ENCODE data around the gene NUAK1. TPM values are rescaled to one million over a fixed set of nuclear protein-coding genes. Genes with fewer than 3 reads are reported as not detected.

The NUAK1 gene
- total RNA-seq, 1 experiment from 2014 or later: 10.1 TPM

DNA sequence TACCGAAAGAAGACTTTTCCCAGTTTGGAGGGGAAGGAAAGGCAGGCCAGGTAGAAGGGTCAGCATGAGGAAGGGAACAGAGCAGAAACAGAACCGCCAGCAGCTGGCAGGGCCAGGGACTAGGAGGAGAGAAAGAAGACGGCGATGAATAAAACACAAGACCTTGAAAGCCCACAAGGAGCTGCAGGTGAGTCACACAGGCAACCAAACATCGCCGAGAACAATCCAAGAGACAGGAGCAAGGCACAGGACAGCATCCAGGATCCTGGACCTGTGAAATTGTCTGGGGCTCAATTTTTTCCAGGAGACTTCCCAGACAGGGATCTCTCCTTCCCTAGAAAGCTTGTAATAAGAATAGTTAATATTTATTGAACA lies 47.3 kb downstream of the NUAK1 start:
- Histone ChIP-seq H3K18ac (ENCODE audit: insufficient read length, low read depth, low read length) (no peak overlapping the region), H3K27me3 (ENCODE audit: insufficient read depth, low read length) (no peaks in the 10 kb centered on the region), H2AK5ac (ENCODE audit: insufficient read length, low read length) (no peak overlapping the region), H2AFZ (ENCODE audit: low read length) (no peak overlapping the region), H3K4me1 (ENCODE audit: insufficient read depth, low read length) (no peaks in the 10 kb centered on the region), H2BK5ac (ENCODE audit: insufficient read length, low read length) (no peak overlapping the region), H3K27ac (ENCODE audit: insufficient read length, low read depth, low read length) (no peak overlapping the region), H3K56ac (ENCODE audit: insufficient read length, low read depth, low read length) (no peak overlapping the region), H2BK120ac (ENCODE audit: low read depth, low read length, poor library complexity, severe bottlenecking) (no peak overlapping the region), H4K8ac (replicated peaks; ENCODE audit: insufficient read length, low read depth, low read length) (no peak overlapping the region), H3K9me3 (ENCODE audit: control insufficient read depth, low read depth, low read length) (no peaks in the 10 kb centered on the region), H3K4me2 (ENCODE audit: insufficient read depth, insufficient read length, low read length) (no peak overlapping the region), H3K23ac (ENCODE audit: insufficient read length, low read depth, low read length) (no peak overlapping the region), H4K91ac (ENCODE audit: insufficient read length, low read depth, low read length) (no peak overlapping the region), H3T11ph (ENCODE audit: low read length) (no peak overlapping the region), H3K79me2 (ENCODE audit: insufficient read depth, low read length) (no peaks in the 10 kb centered on the region), H3K14ac (ENCODE audit: insufficient read depth, low read length) (no peak overlapping the region), H3K4ac (ENCODE audit: low read depth, low read length) (no peak overlapping the region), H3K9ac (ENCODE audit: extremely low read depth, insufficient read length, low read length) (no peak overlapping the region), H3K23me2 (ENCODE audit: insufficient read length, low read depth, low read length, poor library complexity, severe bottlenecking) (no peaks in the 10 kb centered on the region), H2BK20ac (ENCODE audit: low read depth, low read length, poor library complexity, severe bottlenecking) (no peak overlapping the region), H2BK12ac (ENCODE audit: insufficient read length, low read depth, low read length) (no peak overlapping the region), H4K5ac (ENCODE audit: insufficient read length, low read depth, low read length) (no peak overlapping the region), H3K79me1 (ENCODE audit: insufficient read depth, low read depth, low read length, poor library complexity, severe bottlenecking) (no peaks in the 10 kb centered on the region), H4K20me1 (ENCODE audit: control insufficient read depth, insufficient read depth, insufficient read length) (no peaks in the 10 kb centered on the region), H2BK15ac (ENCODE audit: low read depth, low read length) (no peak overlapping the region)
- no peak for DNase-seq
- peak overlapping the region in 2 of 3 experiments; percentile 5 to 42; a peak in 3 of 7 replicates for H3K27ac Mint-ChIP-seq
- no peak overlapping the region for H3K4me3 Mint-ChIP-seq
- peaks cover 0 to 4% (median 0%) of the 10 kb centered on the region in 3 experiments; a peak in 5 of 7 replicates for H3K36me3 Mint-ChIP-seq (ENCODE audit: insufficient read depth in 1 of 3, low read depth in 3 of 3)
- TF ChIP-seq, protein P1, sequence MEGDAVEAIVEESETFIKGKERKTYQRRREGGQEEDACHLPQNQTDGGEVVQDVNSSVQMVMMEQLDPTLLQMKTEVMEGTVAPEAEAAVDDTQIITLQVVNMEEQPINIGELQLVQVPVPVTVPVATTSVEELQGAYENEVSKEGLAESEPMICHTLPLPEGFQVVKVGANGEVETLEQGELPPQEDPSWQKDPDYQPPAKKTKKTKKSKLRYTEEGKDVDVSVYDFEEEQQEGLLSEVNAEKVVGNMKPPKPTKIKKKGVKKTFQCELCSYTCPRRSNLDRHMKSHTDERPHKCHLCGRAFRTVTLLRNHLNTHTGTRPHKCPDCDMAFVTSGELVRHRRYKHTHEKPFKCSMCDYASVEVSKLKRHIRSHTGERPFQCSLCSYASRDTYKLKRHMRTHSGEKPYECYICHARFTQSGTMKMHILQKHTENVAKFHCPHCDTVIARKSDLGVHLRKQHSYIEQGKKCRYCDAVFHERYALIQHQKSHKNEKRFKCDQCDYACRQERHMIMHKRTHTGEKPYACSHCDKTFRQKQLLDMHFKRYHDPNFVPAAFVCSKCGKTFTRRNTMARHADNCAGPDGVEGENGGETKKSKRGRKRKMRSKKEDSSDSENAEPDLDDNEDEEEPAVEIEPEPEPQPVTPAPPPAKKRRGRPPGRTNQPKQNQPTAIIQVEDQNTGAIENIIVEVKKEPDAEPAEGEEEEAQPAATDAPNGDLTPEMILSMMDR (conservative IDR thresholded peaks at IDR 0.05): no peak
- H3K27me3 Mint-ChIP-seq (ENCODE audit: low read depth): no peaks in the 10 kb centered on the region
- H3K4me1 Mint-ChIP-seq: peaks cover 6 to 10% of the 10 kb centered on the region in 2 experiments; a peak in 3 of 4 replicates
- no CpG with 5 or more reads among the region's 6 CpGs for WGBS (ENCODE audit: extremely low coverage, insufficient read length, low lambda C conversion rate)
- no peaks in the 10 kb centered on the region for H3K9me3 Mint-ChIP-seq

Measured in H9 (cell line).